ENCODE data around the gene ESRRB.

- TF ChIP-seq CTCF (conservative IDR thresholded peaks at IDR 0.05; ENCODE audit: low read length) = no peak
- no peak for TF ChIP-seq EZH2phosphoT487 (IDR thresholded peaks at IDR 0.05; ENCODE audit: borderline replicate concordance, low read depth, low read length)
These were observed 155.1 kb downstream of the ESRRB start for GRCh38 chr14:76531085-76531484.
